ENCODE data around the gene RBM33. TPM values are rescaled to one million over a fixed set of nuclear protein-coding genes. Genes with fewer than 3 reads are reported as not detected.

Gene RBM33
- polyA plus RNA-seq, 2 of the 4 experiments (the other 2 are of a cell fraction): 21.7 to 21.9 TPM

DNA sequence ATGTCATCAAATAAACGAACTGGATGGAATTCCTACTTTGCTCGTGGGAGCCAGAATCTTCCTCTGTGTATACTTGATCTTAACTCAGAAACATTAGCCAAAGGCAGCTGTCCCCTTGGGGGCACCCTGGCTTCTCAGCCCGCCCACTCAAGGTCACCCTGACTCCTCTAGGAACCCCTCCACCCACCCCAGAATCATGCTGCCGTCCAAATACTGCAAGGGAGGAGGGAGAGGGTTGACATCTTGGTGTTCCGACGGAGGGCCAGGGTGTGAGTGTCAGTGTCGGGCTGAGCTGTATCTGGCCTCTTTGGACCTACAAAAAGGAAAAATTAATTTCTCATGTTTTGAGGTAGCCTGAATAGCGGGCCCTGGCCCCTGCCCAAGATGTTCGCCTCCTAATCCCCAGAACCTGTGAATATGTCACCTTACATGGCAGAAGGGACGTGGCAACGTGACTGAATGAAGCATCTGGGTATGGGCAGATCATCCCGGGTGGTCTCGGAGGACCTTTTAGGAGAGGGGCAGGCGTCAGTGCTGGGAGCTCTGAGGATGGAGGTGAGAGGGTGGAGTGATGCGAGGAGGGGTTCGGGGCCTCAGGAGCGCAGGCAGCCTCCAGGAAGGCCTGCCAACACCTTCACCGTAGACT, 40.5 kb upstream of the RBM33 start:
- FAIRE-seq: no peak
- H3K9me3 ChIP-seq: no peaks in the 10 kb centered on the region

GRCh38 chr7:155604504-155604997, 39.9 kb upstream of the RBM33 start:
- POLR2A ChIA-PET: no interaction called here

More for the DNA sequence above, 40.5 kb upstream of the RBM33 start:
- Histone ChIP-seq H3K4me3 (no peak overlapping the region), H3K4me2 (no peak overlapping the region), H3K4me1 (no peaks in the 10 kb centered on the region; the same call in 2 of the 3 replicates), H3K27ac (no peak overlapping the region)
- no peak for DNase-seq (ENCODE audit: low read depth in 1 of 2, low spot score in 1 of 2)
- TF ChIP-seq CHD2 (IDR thresholded peaks at IDR 0.05; ENCODE audit: low read length, partially characterized antibody): no peak
- no peak for TF ChIP-seq ELK1 (IDR thresholded peaks at IDR 0.05; ENCODE audit: low read depth, low read length)
- TF ChIP-seq, protein P1, sequence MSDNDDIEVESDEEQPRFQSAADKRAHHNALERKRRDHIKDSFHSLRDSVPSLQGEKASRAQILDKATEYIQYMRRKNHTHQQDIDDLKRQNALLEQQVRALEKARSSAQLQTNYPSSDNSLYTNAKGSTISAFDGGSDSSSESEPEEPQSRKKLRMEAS (IDR thresholded peaks at IDR 0.05): no peak
- TF ChIP-seq EHMT2 (IDR thresholded peaks at IDR 0.05; ENCODE audit: low read depth): no peak
- TF ChIP-seq TFCP2L1 (CRISPR knock-in tag; IDR thresholded peaks at IDR 0.05): no peak
- WGBS (ENCODE audit: missing lambda C conversion rate): 79% methylated on average over 18 of the region's 18 CpGs
- ChIA-PET POLR2A (no interaction called here), CTCF (interaction anchor here (1.3 to 12.8 kb wide), 3 partner anchors 13 to 131 kb away, joined by 3 to 200 read pairs (median 7); no protein-coding TSS in a partner anchor)
- ATAC-seq: no peak

GRCh38 chr7:155609185-155609584, 35.3 kb upstream of the RBM33 start:
- no peak overlapping the region for H3K4me3 ChIP-seq
- no peak for TF ChIP-seq HEYL (CRISPR knock-in tag; IDR thresholded peaks at IDR 0.05)
- no peak for TF ChIP-seq FOSL2 (IDR thresholded peaks at IDR 0.05)
- no peak for TF ChIP-seq FOSL2 (CRISPR knock-in tag; IDR thresholded peaks at IDR 0.05)
- no peak for TF ChIP-seq HOXB13 (CRISPR knock-in tag; IDR thresholded peaks at IDR 0.05; ENCODE audit: low read depth)
- TF ChIP-seq CBX2 (IDR thresholded peaks at IDR 0.05; ENCODE audit: borderline replicate concordance, low read depth): no peak
- TF ChIP-seq RCOR1 (IDR thresholded peaks at IDR 0.05; ENCODE audit: low read depth, low read length): no peak
- TF ChIP-seq JUN (IDR thresholded peaks at IDR 0.05): no peak
- TF ChIP-seq KDM1A (IDR thresholded peaks at IDR 0.05; ENCODE audit: low read depth): no peak
- ATAC-seq (no peak), DNase-seq (ENCODE audit: low read depth in 1 of 2, low spot score in 1 of 2) (no peak), FAIRE-seq (no peak)
- no peaks in the 10 kb centered on the region for H3K9me3 ChIP-seq
- H3K4me2 ChIP-seq: no peak overlapping the region
- CTCF ChIA-PET: interaction anchor here (3.8 kb wide), 1 partner anchor 10 kb away, joined by 19 read pairs; no protein-coding TSS in a partner anchor
- 90% methylated on average over 12 of the region's 12 CpGs for WGBS (ENCODE audit: missing lambda C conversion rate)
- H3K4me1 ChIP-seq: peaks cover 4% of the 10 kb centered on the region; the same call in 2 of the 3 replicates
- no peak overlapping the region for H3K27ac ChIP-seq
- POLR2A ChIA-PET: no interaction called here

More at GRCh38 chr7:155604504-155604997, 39.9 kb upstream of the RBM33 start:
- Histone ChIP-seq H3K9me3 (no peaks in the 10 kb centered on the region), H3K4me3 (no peak overlapping the region), H3K4me1 (no peaks in the 10 kb centered on the region), H3K27ac (no peak overlapping the region), H3K4me2 (no peak overlapping the region)
- ATAC-seq: no peak
- WGBS (ENCODE audit: missing lambda C conversion rate): 59% methylated on average over 8 of the region's 8 CpGs
- no peak for DNase-seq (ENCODE audit: low read depth in 1 of 2, low spot score in 1 of 2)
- no peak for FAIRE-seq
- TF ChIP-seq SREBF2 (IDR thresholded peaks at IDR 0.05): no peak
- TF ChIP-seq, protein P1 (IDR thresholded peaks at IDR 0.05): no peak
- no peak for TF ChIP-seq KDM5A (IDR thresholded peaks at IDR 0.05)
- TF ChIP-seq GATA3 (IDR thresholded peaks at IDR 0.05; ENCODE audit: borderline replicate concordance): no peak
- TF ChIP-seq ESRRA (IDR thresholded peaks at IDR 0.05; ENCODE audit: borderline replicate concordance, low read length): no peak
- no peak for TF ChIP-seq TFCP2L1 (CRISPR knock-in tag; IDR thresholded peaks at IDR 0.05)
- TF ChIP-seq, protein P2, sequence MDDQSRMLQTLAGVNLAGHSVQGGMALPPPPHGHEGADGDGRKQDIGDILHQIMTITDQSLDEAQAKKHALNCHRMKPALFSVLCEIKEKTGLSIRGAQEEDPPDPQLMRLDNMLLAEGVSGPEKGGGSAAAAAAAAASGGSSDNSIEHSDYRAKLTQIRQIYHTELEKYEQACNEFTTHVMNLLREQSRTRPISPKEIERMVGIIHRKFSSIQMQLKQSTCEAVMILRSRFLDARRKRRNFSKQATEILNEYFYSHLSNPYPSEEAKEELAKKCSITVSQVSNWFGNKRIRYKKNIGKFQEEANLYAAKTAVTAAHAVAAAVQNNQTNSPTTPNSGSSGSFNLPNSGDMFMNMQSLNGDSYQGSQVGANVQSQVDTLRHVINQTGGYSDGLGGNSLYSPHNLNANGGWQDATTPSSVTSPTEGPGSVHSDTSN (IDR thresholded peaks at IDR 0.05): no peak
- TF ChIP-seq BHLHE40 (IDR thresholded peaks at IDR 0.05; ENCODE audit: low read depth, low read length): no peak
- TF ChIP-seq EHMT2 (IDR thresholded peaks at IDR 0.05; ENCODE audit: low read depth): no peak
- TF ChIP-seq FOSB (CRISPR knock-in tag; IDR thresholded peaks at IDR 0.05): no peak
- TF ChIP-seq FOXS1 (CRISPR knock-in tag; IDR thresholded peaks at IDR 0.05): no peak
- TF ChIP-seq, protein P3, sequence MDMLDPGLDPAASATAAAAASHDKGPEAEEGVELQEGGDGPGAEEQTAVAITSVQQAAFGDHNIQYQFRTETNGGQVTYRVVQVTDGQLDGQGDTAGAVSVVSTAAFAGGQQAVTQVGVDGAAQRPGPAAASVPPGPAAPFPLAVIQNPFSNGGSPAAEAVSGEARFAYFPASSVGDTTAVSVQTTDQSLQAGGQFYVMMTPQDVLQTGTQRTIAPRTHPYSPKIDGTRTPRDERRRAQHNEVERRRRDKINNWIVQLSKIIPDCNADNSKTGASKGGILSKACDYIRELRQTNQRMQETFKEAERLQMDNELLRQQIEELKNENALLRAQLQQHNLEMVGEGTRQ (IDR thresholded peaks at IDR 0.05): no peak
- no peak for TF ChIP-seq PHF8 (IDR thresholded peaks at IDR 0.05; ENCODE audit: borderline replicate concordance, low read depth)
- TF ChIP-seq RARB (CRISPR knock-in tag; IDR thresholded peaks at IDR 0.05): no peak
- no peak for TF ChIP-seq HOXA7 (CRISPR knock-in tag; IDR thresholded peaks at IDR 0.05)
- CTCF ChIA-PET: interaction anchor here (1.3 to 12.8 kb wide), 3 partner anchors 14 to 131 kb away, joined by 3 to 200 read pairs (median 7); no protein-coding TSS in a partner anchor

Data from A549 (cell line).